Measurements from ENCODE around the gene UNC119B. TPM values are rescaled to one million over a fixed set of nuclear protein-coding genes. Genes with fewer than 3 reads are reported as not detected.
A peak's percentile ranks its signal among the peaks of the same experiment; 100 is the strongest.

UNC119B gene
- total and polyA plus RNA-seq, 4 donors, result 3.8 to 24.8 (median 11.8) TPM

DNA sequence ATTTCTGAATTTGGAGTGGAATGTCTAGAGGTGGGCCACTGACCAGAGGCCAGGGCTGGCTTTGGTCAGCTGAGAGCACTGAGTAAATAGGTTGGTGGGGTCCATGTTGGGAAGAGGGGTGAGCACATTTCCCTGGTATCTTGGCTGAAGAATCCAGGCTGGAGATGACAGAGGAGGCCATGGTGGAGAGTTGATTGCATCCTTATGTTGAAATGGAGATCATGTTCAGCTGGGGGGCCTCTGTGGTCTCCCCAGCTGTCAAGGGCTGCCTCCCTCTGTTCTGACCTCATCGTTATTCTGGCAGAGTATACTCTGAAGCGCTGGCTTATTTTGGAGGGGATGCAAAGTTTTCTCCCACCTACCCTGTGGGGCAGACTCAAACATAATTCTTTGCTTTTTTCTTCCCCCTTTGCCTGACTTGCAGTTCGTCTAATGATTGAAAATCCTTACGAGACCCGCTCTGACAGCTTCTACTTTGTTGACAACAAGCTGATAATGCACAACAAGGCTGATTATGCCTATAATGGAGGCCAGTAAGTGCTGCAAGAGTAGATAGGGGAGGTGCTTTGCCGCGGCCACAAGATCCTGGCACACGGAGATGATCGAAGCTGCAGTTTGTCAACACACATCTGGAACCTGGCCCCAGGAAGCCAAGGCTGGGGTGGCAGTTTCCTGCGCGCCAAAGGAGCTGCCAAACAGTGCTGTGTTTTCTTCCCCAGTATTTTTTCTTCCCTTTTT lies 9.4 kb downstream of the UNC119B start:
- H3K36me3 ChIP-seq (ENCODE audit: control insufficient read depth in 4 of 4, insufficient read depth in 3 of 4, low read depth in 1 of 4, low read length in 3 of 4), result peaks cover 3 to 32% (median 21%) of the 10 kb centered on the region in 4 donors
- no peak for TF ChIP-seq EGR1 (IDR thresholded peaks at IDR 0.05; ENCODE audit: low read depth in 2 of 2)
- no peak for TF ChIP-seq FOXA1 (IDR thresholded peaks at IDR 0.05)
- TF ChIP-seq, protein P1, sequence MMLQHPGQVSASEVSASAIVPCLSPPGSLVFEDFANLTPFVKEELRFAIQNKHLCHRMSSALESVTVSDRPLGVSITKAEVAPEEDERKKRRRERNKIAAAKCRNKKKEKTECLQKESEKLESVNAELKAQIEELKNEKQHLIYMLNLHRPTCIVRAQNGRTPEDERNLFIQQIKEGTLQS (IDR thresholded peaks at IDR 0.05), result no peak
- TF ChIP-seq, protein P2, sequence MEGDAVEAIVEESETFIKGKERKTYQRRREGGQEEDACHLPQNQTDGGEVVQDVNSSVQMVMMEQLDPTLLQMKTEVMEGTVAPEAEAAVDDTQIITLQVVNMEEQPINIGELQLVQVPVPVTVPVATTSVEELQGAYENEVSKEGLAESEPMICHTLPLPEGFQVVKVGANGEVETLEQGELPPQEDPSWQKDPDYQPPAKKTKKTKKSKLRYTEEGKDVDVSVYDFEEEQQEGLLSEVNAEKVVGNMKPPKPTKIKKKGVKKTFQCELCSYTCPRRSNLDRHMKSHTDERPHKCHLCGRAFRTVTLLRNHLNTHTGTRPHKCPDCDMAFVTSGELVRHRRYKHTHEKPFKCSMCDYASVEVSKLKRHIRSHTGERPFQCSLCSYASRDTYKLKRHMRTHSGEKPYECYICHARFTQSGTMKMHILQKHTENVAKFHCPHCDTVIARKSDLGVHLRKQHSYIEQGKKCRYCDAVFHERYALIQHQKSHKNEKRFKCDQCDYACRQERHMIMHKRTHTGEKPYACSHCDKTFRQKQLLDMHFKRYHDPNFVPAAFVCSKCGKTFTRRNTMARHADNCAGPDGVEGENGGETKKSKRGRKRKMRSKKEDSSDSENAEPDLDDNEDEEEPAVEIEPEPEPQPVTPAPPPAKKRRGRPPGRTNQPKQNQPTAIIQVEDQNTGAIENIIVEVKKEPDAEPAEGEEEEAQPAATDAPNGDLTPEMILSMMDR (IDR thresholded peaks at IDR 0.05; ENCODE audit: low read depth, low read length, missing input control), result no peak
- no peak for TF ChIP-seq SP1 (IDR thresholded peaks at IDR 0.05)
- TF ChIP-seq NR2F2 (IDR thresholded peaks at IDR 0.05), result no peak
- peak in 1 of 2 donors; percentile 12 for TF ChIP-seq GABPA (IDR thresholded peaks at IDR 0.05 in 1 of 2, conservative IDR thresholded peaks at IDR 0.05 in 1 of 2)
- TF ChIP-seq, protein P3, sequence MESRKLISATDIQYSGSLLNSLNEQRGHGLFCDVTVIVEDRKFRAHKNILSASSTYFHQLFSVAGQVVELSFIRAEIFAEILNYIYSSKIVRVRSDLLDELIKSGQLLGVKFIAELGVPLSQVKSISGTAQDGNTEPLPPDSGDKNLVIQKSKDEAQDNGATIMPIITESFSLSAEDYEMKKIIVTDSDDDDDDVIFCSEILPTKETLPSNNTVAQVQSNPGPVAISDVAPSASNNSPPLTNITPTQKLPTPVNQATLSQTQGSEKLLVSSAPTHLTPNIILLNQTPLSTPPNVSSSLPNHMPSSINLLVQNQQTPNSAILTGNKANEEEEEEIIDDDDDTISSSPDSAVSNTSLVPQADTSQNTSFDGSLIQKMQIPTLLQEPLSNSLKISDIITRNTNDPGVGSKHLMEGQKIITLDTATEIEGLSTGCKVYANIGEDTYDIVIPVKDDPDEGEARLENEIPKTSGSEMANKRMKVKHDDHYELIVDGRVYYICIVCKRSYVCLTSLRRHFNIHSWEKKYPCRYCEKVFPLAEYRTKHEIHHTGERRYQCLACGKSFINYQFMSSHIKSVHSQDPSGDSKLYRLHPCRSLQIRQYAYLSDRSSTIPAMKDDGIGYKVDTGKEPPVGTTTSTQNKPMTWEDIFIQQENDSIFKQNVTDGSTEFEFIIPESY (IDR thresholded peaks at IDR 0.05), result no peak
- no peak for TF ChIP-seq TAF1 (conservative IDR thresholded peaks at IDR 0.05)
- no peak for TF ChIP-seq RAD21 (IDR thresholded peaks at IDR 0.05)
- TF ChIP-seq HNF4A (conservative IDR thresholded peaks at IDR 0.05), result peak; percentile 38 to 40
- TF ChIP-seq RXRA (IDR thresholded peaks at IDR 0.05), result peak; percentile 25 to 46
- TF ChIP-seq JUND (IDR thresholded peaks at IDR 0.05), result peak in 1 of 2 donors; percentile 17
- TF ChIP-seq YY1 (IDR thresholded peaks at IDR 0.05), result peak; percentile 86
- TF ChIP-seq, protein P4, sequence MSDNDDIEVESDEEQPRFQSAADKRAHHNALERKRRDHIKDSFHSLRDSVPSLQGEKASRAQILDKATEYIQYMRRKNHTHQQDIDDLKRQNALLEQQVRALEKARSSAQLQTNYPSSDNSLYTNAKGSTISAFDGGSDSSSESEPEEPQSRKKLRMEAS (IDR thresholded peaks at IDR 0.05), result peak; percentile 17
- no peak for TF ChIP-seq HNF4G (IDR thresholded peaks at IDR 0.05)
- TF ChIP-seq, protein P5, sequence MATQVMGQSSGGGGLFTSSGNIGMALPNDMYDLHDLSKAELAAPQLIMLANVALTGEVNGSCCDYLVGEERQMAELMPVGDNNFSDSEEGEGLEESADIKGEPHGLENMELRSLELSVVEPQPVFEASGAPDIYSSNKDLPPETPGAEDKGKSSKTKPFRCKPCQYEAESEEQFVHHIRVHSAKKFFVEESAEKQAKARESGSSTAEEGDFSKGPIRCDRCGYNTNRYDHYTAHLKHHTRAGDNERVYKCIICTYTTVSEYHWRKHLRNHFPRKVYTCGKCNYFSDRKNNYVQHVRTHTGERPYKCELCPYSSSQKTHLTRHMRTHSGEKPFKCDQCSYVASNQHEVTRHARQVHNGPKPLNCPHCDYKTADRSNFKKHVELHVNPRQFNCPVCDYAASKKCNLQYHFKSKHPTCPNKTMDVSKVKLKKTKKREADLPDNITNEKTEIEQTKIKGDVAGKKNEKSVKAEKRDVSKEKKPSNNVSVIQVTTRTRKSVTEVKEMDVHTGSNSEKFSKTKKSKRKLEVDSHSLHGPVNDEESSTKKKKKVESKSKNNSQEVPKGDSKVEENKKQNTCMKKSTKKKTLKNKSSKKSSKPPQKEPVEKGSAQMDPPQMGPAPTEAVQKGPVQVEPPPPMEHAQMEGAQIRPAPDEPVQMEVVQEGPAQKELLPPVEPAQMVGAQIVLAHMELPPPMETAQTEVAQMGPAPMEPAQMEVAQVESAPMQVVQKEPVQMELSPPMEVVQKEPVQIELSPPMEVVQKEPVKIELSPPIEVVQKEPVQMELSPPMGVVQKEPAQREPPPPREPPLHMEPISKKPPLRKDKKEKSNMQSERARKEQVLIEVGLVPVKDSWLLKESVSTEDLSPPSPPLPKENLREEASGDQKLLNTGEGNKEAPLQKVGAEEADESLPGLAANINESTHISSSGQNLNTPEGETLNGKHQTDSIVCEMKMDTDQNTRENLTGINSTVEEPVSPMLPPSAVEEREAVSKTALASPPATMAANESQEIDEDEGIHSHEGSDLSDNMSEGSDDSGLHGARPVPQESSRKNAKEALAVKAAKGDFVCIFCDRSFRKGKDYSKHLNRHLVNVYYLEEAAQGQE (IDR thresholded peaks at IDR 0.05), result peak; percentile 18
- TF ChIP-seq FOXA2 (IDR thresholded peaks at IDR 0.05), result peak; percentile 76
- DNase-seq (ENCODE audit: low spot score), result no peak
- H3K27ac ChIP-seq (ENCODE audit: low read depth in 1 of 2, low read length in 2 of 2), result peak overlapping the region; percentile 64 to 65
- no peaks in the 10 kb centered on the region for H3K27me3 ChIP-seq (ENCODE audit: control insufficient read depth in 4 of 4, insufficient read depth in 4 of 4, low read length in 3 of 4)
- H3K4me3 ChIP-seq (ENCODE audit: low read depth in 1 of 3, low read length in 3 of 3), result no peak overlapping the region
- peaks cover 6 to 47% (median 34%) of the 10 kb centered on the region in 4 donors for H3K4me1 ChIP-seq (ENCODE audit: control insufficient read depth in 4 of 4, insufficient read depth in 4 of 4, low read length in 3 of 4)
- WGBS, result 33% methylated on average over 11 of the region's 11 CpGs
- H3K9ac ChIP-seq (ENCODE audit: low read depth in 1 of 2, low read length in 2 of 2), result no peak overlapping the region
- H3K9me3 ChIP-seq (ENCODE audit: control insufficient read depth in 4 of 4, low read length in 3 of 4), result no peaks in the 10 kb centered on the region

Data from liver (tissue), 9 donors.